HL-60 (cell line): ENCODE data around the gene CDH23.

Experiments
- GABPA ChIP-seq: IDR thresholded peaks from 2 replicates; pipeline ENCODE4 v1.6.1; 2012; ENCODE audit warnings: low read depth
- POLR2AphosphoS5 ChIP-seq: IDR thresholded peaks from 2 replicates; pipeline ENCODE4 v1.6.1; 2012; ENCODE audit warnings: low read depth
- SPI1 ChIP-seq: IDR thresholded peaks from 2 replicates; pipeline ENCODE4 v1.6.1; 2012; ENCODE audit warnings: low read depth, mild to moderate bottlenecking, borderline replicate concordance
- TF ChIP-seq, protein P1 (sequence below): IDR thresholded peaks from 2 replicates; pipeline ENCODE4 v1.6.1; 2012; ENCODE audit warnings: low read depth; ENCODE audit not compliant: insufficient replicate concordance
- TF ChIP-seq, protein P2 (sequence below): IDR thresholded peaks from one replicate; pipeline ENCODE4 v1.5.1; 2011; ENCODE audit warnings: low read length, control low read depth, inconsistent platforms; ENCODE audit not compliant: insufficient read depth

DNA sequence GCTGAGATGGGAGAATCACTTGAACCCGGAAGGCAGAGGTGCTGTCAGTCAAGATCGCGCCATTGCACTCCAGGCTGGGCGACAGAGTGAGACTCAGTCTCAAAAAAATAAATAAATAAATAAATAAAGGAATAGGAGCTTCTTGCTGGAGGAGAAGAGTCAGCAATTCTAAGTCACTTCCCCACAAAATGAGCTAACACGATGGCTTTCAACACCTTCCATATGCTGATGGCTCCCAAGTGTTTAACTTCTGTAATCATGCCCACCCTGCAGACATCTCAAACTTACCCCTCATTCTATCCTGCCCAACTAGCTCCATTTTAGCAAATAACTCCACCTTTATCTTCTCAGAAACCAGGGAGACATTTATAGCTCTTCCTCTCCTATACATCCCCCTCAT, 433.2 kb downstream of the CDH23 start:
- TF ChIP-seq, protein P1, sequence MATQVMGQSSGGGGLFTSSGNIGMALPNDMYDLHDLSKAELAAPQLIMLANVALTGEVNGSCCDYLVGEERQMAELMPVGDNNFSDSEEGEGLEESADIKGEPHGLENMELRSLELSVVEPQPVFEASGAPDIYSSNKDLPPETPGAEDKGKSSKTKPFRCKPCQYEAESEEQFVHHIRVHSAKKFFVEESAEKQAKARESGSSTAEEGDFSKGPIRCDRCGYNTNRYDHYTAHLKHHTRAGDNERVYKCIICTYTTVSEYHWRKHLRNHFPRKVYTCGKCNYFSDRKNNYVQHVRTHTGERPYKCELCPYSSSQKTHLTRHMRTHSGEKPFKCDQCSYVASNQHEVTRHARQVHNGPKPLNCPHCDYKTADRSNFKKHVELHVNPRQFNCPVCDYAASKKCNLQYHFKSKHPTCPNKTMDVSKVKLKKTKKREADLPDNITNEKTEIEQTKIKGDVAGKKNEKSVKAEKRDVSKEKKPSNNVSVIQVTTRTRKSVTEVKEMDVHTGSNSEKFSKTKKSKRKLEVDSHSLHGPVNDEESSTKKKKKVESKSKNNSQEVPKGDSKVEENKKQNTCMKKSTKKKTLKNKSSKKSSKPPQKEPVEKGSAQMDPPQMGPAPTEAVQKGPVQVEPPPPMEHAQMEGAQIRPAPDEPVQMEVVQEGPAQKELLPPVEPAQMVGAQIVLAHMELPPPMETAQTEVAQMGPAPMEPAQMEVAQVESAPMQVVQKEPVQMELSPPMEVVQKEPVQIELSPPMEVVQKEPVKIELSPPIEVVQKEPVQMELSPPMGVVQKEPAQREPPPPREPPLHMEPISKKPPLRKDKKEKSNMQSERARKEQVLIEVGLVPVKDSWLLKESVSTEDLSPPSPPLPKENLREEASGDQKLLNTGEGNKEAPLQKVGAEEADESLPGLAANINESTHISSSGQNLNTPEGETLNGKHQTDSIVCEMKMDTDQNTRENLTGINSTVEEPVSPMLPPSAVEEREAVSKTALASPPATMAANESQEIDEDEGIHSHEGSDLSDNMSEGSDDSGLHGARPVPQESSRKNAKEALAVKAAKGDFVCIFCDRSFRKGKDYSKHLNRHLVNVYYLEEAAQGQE = no peak
- TF ChIP-seq, protein P2, sequence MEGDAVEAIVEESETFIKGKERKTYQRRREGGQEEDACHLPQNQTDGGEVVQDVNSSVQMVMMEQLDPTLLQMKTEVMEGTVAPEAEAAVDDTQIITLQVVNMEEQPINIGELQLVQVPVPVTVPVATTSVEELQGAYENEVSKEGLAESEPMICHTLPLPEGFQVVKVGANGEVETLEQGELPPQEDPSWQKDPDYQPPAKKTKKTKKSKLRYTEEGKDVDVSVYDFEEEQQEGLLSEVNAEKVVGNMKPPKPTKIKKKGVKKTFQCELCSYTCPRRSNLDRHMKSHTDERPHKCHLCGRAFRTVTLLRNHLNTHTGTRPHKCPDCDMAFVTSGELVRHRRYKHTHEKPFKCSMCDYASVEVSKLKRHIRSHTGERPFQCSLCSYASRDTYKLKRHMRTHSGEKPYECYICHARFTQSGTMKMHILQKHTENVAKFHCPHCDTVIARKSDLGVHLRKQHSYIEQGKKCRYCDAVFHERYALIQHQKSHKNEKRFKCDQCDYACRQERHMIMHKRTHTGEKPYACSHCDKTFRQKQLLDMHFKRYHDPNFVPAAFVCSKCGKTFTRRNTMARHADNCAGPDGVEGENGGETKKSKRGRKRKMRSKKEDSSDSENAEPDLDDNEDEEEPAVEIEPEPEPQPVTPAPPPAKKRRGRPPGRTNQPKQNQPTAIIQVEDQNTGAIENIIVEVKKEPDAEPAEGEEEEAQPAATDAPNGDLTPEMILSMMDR = no peak
- no peak for TF ChIP-seq POLR2AphosphoS5
- TF ChIP-seq GABPA = no peak
- TF ChIP-seq SPI1 = no peak
